Stimulated activated CD4-positive, alpha-beta T cell treated with anti-CD3 and anti-CD28 coated beads, Interleukin-2, amount 100 ng/mL, for 4 hours (primary cell): ENCODE results near the gene FAM222B.
"Not testable (repeated sequence)": the region's sequence is repeated elsewhere in the genome, so short reads cannot be mapped to it uniquely, and the experiment has no call there.

Source experiments
- DNase-seq: peaks from one replicate; pipeline ENCODE4 v3.0.0-alpha.2; 2020; ENCODE audit warnings: low read depth

The FAM222B gene

DNA sequence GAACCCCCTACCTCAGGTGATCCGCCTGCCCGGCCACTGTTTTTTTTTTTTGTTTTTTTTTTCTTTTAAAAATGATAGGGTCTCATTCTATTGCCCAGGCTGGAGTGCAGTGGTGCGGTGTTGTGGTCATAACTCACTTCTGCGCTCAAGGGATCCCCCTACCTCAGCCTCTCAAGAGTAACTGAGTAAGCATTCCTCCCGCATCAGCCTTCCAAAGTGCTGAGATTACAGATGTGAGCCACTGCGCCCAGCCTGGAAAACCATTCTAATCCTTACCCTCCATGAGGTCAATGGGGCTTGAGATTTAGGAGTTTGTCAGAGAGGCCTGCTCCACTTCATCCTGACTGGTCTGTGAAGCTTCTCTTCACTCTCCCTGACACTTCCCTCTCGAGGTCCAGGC lies 24.7 kb upstream of the FAM222B start:
- no peak for DNase-seq

DNA sequence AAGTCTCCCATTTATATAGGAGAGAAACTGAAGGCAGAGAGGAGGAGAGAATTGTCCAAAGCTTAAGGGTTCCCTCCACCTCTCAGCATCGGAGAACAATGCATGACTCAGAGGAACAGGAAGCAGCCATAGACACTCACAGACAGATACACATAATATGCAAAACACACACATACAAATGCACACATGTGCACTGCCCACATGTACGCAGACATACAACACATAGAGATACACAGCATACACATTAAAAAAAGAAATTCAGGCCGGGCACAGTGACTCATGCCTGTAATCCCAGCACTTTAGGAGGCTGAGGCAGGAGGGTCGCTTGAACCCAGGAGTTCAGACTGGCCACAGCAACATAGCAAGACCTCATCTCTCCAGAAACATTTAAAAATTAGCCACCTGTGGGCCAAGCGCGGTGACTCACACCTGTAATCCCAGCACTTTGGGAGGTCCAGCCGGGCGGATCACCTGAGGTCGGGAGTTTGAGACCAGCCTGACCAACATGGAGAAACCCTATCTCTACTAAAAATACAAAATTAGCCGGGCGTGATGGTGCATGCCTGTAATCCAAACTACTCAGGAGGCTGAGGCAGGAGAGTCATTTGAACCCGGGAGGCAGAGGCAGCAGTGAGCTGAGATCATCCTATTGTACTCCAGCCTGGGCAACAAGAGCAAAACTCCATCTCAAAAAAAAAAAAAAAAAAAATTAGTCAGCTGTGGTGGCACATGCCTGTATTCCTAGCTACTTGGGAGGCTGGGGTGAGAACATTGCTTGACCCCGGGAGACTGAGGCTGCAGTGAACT lies 23.6 kb upstream of the FAM222B start:
- no peak for DNase-seq

DNA sequence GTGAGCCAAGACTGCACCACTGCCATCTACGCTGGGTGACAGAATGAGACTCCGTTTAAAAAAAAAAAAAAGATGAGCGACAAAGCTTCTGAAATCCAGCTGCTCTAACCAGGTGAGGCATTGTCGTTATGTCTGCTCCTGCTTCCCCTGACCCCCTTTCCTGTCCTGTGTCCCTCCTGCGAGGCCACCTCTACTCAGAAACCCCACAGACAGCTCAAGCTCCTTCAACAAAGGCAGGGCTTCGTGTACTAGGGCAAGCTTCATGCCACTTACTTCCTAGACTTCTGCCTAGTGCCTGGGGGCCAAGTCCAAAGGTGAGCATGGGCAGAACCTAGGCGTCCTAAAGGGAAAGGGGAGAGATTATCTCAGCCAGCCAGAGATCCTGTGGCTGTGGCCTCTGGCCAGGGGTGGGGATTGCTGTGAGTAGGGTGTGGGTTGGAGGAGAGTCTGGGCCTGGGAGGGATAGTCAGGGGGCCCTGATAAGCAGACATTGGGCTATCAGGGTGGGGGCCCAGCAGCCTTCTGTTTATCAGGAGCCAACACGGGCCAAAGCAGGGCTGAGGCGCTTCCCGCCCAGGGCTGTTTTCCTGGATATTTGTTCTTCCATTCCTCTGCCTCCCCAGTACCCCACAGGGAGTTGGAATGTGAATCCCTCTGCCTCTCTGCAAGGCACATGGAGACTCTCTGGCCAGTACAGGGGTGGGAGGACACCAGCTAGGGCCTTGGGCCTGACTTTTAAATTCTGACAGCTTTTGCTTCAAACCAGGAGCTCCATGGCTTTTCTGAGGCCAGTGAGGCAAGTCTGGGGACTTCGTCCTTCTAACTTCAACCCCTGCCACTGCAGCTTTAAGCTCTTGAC lies 22.6 kb upstream of the FAM222B start:
- no peak for DNase-seq

DNA sequence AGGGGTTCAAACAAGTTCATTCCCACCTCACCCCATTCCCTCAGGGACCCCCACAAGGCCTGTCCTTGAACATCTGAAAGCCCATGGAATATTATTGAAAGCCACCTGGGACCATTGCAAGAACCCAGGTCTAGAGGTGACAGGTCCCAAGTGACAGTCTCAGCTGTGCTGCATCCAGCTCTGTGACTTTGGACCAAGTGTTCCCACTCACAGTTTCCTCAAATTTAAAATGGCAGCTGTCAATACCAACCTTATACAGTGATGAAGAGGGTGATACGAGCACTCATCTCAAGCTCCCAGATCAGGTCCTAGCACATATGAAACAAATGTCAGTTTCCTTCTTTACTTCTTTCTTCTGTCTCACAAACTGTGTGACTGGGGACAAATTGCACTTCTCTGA lies 21.4 kb upstream of the FAM222B start:
- no peak for DNase-seq

DNA sequence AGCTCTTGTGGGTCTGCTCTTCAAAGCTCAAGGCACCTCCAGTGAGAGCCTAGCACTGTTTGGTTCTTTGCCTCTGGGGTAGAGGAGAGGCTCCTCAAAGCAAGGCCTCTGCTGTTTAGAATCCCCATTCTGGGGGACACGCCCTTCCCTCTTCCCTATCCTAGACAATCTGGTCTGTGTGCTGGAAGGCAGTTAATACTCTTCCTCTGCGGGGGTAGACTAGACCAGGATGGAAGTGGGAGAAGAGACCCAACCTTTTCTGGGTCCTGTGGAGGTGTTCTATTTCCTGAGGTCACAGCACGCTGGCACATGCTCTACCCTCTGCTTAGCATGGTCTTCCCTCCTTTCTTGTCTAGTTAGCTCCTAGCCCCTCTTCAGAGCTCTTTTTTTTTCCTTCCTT lies 20.0 kb upstream of the FAM222B start:
- no peak for DNase-seq

DNA sequence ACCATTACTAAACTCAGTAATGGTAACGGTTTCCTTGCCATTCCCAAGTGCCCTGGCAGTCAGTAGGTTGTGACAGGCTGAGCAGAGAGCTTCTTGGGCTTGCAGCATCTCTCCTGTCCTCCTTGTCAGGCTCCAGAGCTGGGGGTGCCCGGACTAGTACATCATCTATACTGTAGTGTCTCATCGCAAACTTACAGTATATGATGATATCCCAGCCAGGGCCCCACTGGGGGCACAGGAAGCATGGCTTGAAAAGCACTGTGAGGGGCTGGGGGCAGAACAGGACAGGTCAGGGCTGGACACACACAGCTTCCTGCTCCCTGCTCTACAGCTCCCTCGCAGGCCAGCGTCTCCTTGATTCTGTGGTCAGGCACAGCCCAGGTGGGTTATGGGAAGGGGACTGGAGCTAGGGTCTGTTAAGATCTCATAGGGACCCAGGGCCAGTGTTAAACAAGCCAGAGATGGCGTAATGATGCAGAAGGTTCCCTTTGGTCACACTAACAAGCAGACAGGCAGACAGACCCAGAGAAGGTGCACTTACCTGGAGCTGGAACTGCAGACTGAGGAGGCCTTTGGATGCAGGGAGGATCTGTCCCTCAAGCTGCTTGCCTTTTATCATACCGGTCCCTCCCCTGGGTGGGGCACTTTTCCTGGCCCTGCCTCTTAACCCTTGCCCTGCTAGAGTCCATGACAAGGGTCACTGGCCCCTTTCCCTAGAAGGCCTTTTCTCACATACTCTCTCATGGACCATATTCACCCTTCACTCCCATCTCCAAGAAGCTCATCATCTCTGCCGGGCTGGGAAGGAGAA lies 19.0 kb upstream of the FAM222B start:
- DNase-seq: no peak

DNA sequence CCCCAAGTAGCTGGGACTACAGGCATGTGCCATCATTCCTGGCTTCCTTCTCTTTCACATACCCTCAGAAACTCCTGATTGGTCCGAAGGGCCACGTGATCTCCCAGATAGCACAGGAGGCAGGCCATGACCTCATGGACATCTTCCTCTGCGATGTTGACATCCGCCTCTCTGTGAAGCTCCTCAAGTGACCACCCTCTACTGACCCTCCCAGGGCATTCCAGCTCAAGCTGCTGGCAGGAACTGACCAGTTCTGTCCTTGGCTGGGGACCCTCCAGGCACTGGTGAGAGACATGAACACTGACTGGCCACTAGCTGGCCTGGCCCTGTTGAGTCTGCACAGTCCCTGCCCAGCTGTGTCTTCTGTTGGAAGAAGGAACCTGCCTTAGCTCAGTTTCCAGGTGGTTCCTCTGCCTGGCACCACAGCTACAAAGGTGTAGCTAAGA lies 17.8 kb upstream of the FAM222B start:
- DNase-seq: no peak

DNA sequence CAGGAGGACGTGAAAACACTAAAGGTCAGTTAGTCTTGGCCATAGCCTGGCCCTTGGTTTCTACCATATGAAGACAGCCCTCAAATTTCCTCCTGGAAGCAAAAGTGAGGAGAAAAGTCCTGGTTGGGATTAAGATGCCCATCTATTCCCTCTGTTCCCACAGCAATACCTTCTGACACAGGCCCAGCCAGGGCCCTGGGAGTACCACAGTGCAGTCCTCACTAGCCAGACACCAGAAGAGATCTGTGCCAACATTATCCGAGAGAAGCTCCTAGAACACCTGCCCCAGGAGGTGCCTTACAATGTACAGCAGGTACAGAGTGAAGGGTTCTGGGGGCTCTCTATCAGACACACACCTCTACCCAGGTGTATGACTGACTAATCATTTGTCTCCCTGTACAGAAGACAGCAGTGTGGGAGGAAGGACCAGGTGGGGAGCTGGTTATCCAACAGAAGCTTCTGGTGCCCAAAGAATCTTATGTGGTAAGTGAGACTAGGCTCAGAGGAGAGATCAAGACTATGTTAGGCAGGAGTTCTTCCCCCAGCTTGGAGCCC lies 16.3 kb upstream of the FAM222B start:
- no peak for DNase-seq

DNA sequence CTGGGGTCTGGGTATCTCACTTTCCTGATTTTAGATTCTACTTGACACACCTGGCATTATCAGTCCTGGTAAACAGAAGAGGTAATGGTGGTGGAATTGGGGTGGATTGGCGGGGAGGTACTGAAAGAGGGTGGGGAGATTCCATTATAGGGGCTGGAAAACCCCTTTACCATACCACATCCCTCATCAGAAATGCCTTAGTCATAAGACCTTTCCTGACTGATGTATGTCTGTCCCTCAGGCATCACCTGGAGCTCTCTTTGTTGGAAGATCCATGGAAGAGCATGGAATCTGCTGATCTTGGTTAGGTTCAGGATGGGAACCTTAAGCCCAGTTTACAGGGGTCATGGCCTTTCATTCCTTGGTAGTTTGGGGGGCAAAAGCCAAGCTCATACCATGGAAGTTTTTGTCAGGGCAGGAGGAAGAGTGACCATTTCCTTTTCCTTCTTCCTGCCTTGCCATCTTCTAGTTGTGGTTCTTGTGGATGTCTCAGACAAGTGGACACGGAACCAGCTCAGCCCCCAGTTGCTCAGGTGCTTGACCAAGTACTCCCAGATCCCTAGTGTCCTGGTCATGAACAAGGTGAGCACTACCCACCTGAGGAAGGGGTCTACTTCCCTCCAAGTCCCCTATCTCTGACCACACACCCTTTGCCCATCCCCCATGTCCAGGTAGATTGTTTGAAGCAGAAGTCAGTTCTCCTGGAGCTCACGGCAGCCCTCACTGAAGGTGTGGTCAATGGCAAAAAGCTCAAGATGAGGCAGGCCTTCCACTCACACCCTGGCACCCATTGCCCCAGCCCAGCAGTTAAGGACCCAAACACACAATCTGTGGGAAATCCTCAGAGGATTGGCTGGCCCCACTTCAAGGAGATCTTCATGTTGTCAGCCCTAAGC lies 15.6 kb upstream of the FAM222B start:
- DNase-seq: no peak

DNA sequence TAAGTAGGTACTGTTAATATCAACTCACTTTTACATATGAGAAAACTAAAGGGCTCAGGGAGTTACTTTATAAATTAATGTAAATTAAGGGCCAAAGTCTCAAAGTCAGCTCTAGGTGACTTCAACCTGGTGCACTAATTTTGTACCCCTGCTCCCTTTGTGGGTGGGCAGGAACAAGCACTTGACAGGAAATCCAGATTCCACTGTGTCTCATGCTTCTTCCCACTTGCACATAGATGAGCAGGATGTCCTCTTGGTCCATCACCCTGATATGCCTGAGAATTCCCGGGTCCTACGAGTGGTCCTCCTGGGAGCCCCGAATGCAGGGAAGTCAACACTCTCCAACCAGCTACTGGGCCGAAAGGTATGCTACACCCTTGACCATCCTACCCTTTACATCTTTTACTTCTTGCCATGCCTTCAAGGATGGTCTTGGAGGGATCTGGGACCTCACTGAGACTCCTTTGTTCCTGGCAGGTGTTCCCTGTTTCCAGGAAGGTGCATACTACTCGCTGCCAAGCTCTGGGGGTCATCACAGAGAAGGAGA lies 13.5 kb upstream of the FAM222B start:
- no peak for DNase-seq

DNA sequence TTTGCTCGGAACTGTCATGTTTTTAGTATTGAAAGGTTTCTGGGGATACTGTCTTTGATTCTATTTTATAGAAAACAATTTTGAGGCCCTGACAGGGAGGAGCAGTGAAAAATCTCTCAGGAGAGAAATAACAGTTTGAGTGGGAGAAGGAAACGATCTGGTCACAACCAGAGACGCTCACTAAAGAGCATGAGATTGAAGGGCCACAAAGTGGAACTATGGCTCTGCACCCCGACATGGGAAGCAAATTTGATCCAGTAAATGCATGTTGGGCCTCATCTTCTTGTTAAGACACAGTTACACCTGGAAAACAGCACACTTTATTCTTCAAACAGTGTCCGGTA lies 12.7 kb upstream of the FAM222B start:
- DNase-seq: no peak

DNA sequence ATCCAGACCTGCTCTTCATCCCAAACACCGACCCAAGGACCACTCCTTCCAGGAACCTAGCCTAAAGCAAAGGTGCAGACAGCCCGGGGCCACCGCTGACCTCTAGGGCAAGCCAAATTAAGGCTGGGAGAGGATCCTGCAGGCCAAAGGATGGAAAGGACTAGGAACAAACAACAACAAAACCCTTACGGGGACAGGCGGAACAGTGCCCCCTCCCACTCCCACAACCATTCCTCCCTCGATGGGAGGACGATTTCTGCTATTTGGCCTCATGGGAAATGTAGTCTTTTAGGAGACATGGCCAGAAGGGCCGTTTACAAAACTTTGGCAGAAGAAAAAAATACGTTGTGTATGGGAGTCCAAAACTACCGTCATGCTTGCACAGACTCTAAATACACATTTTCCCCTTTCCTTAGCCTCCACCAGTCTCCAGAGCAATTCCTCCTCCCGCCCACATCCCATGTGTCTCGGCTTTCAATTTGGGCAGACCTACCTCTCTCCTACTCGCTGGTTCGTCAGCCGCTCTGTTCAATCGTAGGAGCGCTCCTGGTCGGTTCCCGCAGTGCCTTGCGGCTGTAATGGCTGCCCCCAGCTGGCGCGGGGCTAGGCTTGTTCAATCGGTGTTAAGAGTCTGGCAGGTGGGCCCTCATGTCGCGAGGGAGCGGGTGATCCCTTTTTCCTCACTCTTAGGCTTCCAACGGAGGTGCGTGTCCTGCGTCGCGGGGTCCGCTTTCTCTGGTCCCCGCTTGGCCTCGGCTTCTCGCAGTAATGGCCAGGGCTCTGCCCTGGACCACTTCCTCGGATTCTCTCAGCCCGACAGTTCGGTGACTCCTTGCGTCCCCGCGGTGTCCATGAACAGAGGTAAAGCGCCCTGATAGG lies 12.1 kb upstream of the FAM222B start, which contains the start of gene ERAL1:
ERAL1 (plus strand) TSS at position 560 of the 879 bp plus-strand sequence; CDS start at position 579, 19 bp downstream.
- peak; percentile 79 for DNase-seq

DNA sequence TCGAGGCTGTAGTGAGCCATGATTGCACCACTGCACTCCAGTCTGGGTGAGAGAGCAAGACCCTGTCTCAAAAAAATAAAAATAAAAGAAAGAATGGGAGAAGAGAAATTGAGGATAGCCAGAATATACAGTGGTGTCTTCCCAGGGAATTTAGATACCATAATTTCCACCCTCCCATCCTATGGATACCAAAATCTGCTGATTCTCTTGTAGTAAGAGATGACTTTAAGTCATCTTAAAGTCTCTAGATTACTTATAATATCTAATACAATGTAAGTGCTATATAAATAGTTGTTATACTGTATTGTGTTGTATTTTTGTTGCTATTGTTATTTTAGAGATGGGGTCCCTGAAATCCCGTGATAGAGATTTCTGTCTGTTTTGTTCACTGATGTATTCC lies 10.7 kb upstream of the FAM222B start:
- no peak for DNase-seq

DNA sequence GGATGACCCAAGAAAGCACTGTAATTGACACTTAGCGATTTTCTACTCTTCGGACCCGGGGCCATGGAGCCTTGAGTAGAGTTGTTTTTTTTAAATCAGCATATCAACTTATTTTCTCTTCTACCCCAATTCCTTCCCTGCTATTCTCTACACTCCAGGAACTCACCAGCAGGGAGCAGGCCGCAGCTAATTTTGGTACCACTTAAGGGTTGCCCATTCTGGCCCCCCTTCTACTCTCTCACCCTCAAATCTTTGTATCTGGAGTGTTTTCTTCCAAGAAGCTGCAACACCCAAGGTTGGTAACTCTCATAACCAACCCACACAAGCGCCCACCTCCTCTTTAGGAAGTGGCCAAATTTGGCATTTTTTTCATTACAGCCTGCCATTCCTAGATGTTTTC lies 6.7 kb upstream of the FAM222B start:
- no peak for DNase-seq

DNA sequence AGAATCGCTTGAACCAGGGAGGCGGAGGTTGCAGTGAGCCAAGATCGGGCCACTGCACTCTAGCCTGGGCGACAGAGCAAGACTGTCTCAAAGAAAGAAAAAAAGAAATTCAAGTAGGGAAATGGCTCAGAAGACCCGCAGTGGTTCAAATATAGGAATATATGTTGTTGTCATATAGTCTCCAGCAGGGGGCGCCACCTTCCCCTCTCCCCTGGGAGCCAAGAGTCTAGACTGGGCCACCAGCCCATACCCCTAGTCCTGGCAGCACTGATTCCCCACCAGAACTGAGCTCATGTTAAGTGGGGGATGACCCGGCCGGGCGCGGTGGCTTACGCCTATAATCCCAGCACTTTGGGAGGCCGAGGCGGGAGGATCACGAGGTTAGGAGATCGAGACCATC lies 6.1 kb upstream of the FAM222B start:
- peak; percentile 26 for DNase-seq

DNA sequence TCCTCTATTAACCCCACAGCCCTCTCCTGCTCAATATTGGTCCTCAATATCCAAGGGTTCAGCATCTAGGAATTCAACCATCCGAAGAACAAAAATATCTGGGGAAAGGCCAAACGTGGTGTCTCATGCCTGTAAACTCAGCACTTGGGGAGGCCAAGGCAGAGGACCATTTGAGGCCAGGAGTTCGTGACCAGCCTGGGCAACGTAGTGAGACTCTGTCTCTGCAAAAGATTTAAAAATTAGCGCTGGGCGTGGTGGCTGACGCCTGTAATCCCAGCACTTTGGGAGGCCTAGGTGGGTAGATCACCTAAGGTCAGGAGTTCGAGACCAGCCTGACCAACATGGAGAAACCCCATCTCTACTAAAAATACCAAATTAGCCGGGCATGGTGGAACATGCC lies 4.1 kb upstream of the FAM222B start:
- DNase-seq: not testable (repeated sequence)

DNA sequence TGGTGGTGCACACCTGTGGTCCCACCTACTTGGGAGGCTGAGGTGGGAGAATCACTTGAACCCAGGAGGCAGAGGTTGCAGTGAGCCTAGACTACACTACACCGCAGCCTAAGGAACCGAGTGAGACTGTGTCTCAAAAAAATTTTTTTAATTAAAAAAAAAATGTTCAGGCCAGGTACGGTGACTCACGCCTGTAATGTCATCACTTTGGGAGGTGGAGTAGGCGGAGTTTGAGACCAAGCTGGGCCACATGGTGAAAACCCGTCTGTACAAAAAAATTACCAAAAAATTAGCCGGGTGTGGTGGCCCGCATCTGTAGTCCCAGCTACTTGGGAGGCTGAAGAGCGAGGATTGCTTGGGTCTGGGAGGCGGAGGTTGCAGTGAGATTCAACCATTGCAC lies 3.6 kb upstream of the FAM222B start:
- DNase-seq: peak; percentile 27

DNA sequence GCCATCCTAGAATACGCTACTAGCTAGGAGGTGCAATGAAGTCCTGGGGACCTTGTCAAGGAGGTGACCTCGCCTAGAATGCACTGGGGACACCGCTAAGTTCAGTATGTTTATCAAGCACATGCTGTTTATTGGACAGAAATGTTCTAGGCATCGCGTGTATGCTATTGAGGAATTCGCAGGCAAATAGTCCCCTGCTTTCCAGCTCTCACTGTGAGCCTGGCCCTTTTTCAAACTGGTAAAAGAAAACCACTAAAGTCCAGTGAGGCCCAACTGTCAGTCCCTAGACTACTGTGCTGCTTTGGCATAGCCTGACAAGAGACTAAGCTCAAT lies 1.2 kb upstream of the FAM222B start:
- no peak for DNase-seq

DNA sequence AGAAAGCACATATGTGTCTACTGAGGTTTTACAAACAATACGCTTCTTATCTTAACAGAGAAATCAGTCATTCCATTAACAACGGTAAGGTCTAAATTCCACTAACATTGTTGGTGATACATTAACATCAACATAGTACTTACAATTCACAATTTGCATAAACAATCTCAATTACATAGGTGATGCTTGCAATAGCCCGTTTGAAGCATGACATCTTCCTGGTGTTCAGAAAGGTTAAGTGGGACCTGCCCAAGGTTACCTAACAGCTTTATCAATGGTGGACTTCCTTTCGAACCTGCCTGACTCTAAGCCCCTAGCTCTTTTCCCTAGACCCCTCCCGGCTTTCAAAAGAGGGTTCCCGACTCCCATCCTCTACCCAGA lies 699 bp downstream of the FAM222B start:
- DNase-seq: no peak

DNA sequence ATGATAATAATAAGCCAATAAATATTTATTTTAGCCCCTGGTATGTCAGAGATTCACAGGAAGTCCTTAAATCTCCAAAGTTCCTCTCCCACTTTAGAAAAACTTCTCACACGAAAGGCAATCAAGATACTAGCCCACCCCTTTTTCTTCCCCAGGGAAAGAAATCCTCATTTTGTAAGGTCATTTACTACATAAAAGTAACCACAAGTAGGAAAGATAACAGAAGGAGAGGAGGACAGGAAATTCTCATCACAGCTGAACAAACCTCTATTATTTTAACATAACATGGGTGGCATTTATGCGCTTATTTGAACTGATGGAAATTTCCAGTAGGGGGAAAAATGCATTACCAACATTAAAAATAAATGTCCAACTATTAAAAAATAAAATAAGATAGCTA lies 3.4 kb downstream of the FAM222B start:
- DNase-seq: no peak
